ENCODE data around the gene PSMG3.

Gene PSMG3, protein sequence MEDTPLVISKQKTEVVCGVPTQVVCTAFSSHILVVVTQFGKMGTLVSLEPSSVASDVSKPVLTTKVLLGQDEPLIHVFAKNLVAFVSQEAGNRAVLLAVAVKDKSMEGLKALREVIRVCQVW

GRCh38 chr7:1569833-1570632 is at the start of gene PSMG3:
Gene PSMG3 (minus strand): TSS chr7:1570032. CDS start chr7:1569339, 693 bp downstream.
- no peaks in the 10 kb centered on the region for H3K27me3 ChIP-seq (ENCODE audit: insufficient read depth, low read length)

GRCh38 chr7:1618475-1618874 is 48.6 kb upstream of the PSMG3 start:
- Histone ChIP-seq H3K4me3 (ENCODE audit: low read depth, low read length) (no peak overlapping the region), H3K27ac (ENCODE audit: low read depth, low read length) (no peak overlapping the region), H3K27me3 (ENCODE audit: insufficient read depth, low read length) (peaks cover 15% of the 10 kb centered on the region), H2AFZ (ENCODE audit: low read length, unreplicated experiment) (no peak overlapping the region), H3K79me2 (ENCODE audit: control insufficient read depth, insufficient read depth, low read length, unreplicated experiment) (no peaks in the 10 kb centered on the region), H3K4me1 (ENCODE audit: control insufficient read depth, insufficient read depth, low read length, unreplicated experiment) (no peaks in the 10 kb centered on the region), H3K36me3 (ENCODE audit: insufficient read depth, low read length) (no peaks in the 10 kb centered on the region)

More at GRCh38 chr7:1569833-1570632, at the start of gene PSMG3:
- H3K4me3 ChIP-seq (ENCODE audit: low read depth, low read length): peak within 1 kb of the TSS; percentile 96
- H2AFZ ChIP-seq (ENCODE audit: low read length, unreplicated experiment): no peak within 1 kb of the TSS
- peaks cover 11% of the 10 kb centered on the region; the same call in 1 of the 2 replicates for H3K36me3 ChIP-seq (ENCODE audit: insufficient read depth, low read length)
- peaks cover 37% of the 10 kb centered on the region for H3K4me1 ChIP-seq (ENCODE audit: control insufficient read depth, insufficient read depth, low read length, unreplicated experiment)
- peak within 1 kb of the TSS; percentile 97 for H3K27ac ChIP-seq (ENCODE audit: low read depth, low read length)
- H3K79me2 ChIP-seq (ENCODE audit: control insufficient read depth, insufficient read depth, low read length, unreplicated experiment): peaks cover 20% of the 10 kb centered on the region

- H3K27ac ChIP-seq (ENCODE audit: low read depth, low read length): no peak overlapping the region
- H3K36me3 ChIP-seq (ENCODE audit: insufficient read depth, low read length): no peaks in the 10 kb centered on the region
- no peaks in the 10 kb centered on the region for H3K79me2 ChIP-seq (ENCODE audit: control insufficient read depth, insufficient read depth, low read length, unreplicated experiment)
- peaks cover 15% of the 10 kb centered on the region for H3K27me3 ChIP-seq (ENCODE audit: insufficient read depth, low read length)
- H2AFZ ChIP-seq (ENCODE audit: low read length, unreplicated experiment): no peak overlapping the region
- no peaks in the 10 kb centered on the region for H3K4me1 ChIP-seq (ENCODE audit: control insufficient read depth, insufficient read depth, low read length, unreplicated experiment)
- no peak overlapping the region for H3K4me3 ChIP-seq (ENCODE audit: low read depth, low read length)
Measured at GRCh38 chr7:1617957-1618356, 48.1 kb upstream of the PSMG3 start.

GRCh38 chr7:1616741-1617140 is 46.9 kb upstream of the PSMG3 start:
- peaks cover 5% of the 10 kb centered on the region for H3K4me1 ChIP-seq (ENCODE audit: control insufficient read depth, insufficient read depth, low read length, unreplicated experiment)
- no peak overlapping the region for H2AFZ ChIP-seq (ENCODE audit: low read length, unreplicated experiment)
- no peak overlapping the region for H3K4me3 ChIP-seq (ENCODE audit: low read depth, low read length)
- H3K79me2 ChIP-seq (ENCODE audit: control insufficient read depth, insufficient read depth, low read length, unreplicated experiment): no peaks in the 10 kb centered on the region
- peaks cover 15% of the 10 kb centered on the region for H3K27me3 ChIP-seq (ENCODE audit: insufficient read depth, low read length)
- H3K27ac ChIP-seq (ENCODE audit: low read depth, low read length): no peak overlapping the region
- no peaks in the 10 kb centered on the region for H3K36me3 ChIP-seq (ENCODE audit: insufficient read depth, low read length)

- Histone ChIP-seq H3K27ac (ENCODE audit: low read depth, low read length) (peak overlapping the region; percentile 55; the same call in 1 of the 2 replicates), H2AFZ (ENCODE audit: low read length, unreplicated experiment) (no peak overlapping the region), H3K79me2 (ENCODE audit: control insufficient read depth, insufficient read depth, low read length, unreplicated experiment) (no peaks in the 10 kb centered on the region), H3K4me1 (ENCODE audit: control insufficient read depth, insufficient read depth, low read length, unreplicated experiment) (peaks cover 13% of the 10 kb centered on the region), H3K27me3 (ENCODE audit: insufficient read depth, low read length) (peaks cover 21% of the 10 kb centered on the region), H3K4me3 (ENCODE audit: low read depth, low read length) (no peak overlapping the region), H3K36me3 (ENCODE audit: insufficient read depth, low read length) (no peaks in the 10 kb centered on the region)
Measured at GRCh38 chr7:1611708-1612241, 41.9 kb upstream of the PSMG3 start.

DNA sequence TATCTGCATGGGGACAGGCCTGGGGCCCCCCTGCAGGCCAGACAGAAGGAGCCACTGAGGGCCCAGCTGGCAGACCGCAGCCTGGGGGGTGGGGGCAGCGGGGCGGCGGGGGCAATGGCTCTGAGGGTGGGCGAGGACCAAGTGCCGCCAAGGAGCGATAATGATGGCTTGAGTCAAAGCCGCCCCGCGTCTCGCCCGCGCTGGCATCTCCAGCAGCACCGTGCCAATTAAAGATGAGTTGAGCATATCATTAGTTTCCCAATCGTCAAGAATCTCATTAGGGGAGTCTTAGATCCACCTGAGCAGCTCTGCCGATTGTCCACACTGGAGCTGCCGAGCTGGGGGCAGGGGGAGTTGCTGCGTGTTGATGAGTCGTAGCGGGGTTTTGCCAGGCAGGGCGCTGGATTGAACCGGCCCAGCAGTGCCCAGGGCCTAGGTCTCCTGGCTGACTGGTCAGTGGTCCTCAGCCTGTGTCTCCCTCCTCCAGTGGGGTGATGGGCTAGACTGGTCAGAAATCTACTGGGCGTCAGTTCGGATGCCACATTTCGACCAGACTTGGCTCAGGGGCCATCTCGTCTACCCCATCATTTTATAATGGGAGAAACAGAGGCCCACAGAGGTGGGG is 41.0 kb upstream of the PSMG3 start:
- H3K4me1 ChIP-seq (ENCODE audit: control insufficient read depth, insufficient read depth, low read length, unreplicated experiment): peaks cover 13% of the 10 kb centered on the region
- 0 out of 2 replicates have a peak overlapping the region, but pooled peaks have one; percentile 34 for H3K27ac ChIP-seq (ENCODE audit: low read depth, low read length)
- H2AFZ ChIP-seq (ENCODE audit: low read length, unreplicated experiment): no peak overlapping the region
- no peaks in the 10 kb centered on the region for H3K36me3 ChIP-seq (ENCODE audit: insufficient read depth, low read length)
- peaks cover 26% of the 10 kb centered on the region for H3K27me3 ChIP-seq (ENCODE audit: insufficient read depth, low read length)
- no peaks in the 10 kb centered on the region for H3K79me2 ChIP-seq (ENCODE audit: control insufficient read depth, insufficient read depth, low read length, unreplicated experiment)
- no peak overlapping the region for H3K4me3 ChIP-seq (ENCODE audit: low read depth, low read length)

- peaks cover 13% of the 10 kb centered on the region for H3K4me1 ChIP-seq (ENCODE audit: control insufficient read depth, insufficient read depth, low read length, unreplicated experiment)
- H2AFZ ChIP-seq (ENCODE audit: low read length, unreplicated experiment): no peak overlapping the region
- no peak overlapping the region for H3K4me3 ChIP-seq (ENCODE audit: low read depth, low read length)
- H3K79me2 ChIP-seq (ENCODE audit: control insufficient read depth, insufficient read depth, low read length, unreplicated experiment): no peaks in the 10 kb centered on the region
- no peaks in the 10 kb centered on the region for H3K36me3 ChIP-seq (ENCODE audit: insufficient read depth, low read length)
- H3K27ac ChIP-seq (ENCODE audit: low read depth, low read length): no peak overlapping the region
- H3K27me3 ChIP-seq (ENCODE audit: insufficient read depth, low read length): peaks cover 25% of the 10 kb centered on the region
Measured at GRCh38 chr7:1610013-1610677, 40.3 kb upstream of the PSMG3 start.

DNA sequence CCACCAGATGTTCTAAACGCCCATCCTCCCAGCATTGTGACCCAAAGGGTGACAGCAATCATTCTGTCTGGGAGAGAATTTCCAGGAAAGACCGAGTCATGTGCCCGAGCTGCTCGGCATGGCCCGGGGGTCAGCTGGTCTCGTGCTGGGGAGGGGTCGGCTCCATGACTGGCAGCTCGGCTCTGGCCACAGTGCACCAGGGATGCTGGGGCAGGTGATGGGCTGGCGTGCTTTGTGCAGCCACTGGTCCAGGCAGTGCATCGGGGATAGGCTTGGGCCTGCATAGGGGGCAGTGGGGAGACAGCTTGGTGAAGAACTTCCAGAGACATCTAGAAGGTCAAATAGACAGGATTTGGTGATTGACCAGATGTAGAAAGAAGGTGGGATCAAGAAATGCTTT is 39.2 kb upstream of the PSMG3 start:
- H3K79me2 ChIP-seq (ENCODE audit: control insufficient read depth, insufficient read depth, low read length, unreplicated experiment): no peaks in the 10 kb centered on the region
- H2AFZ ChIP-seq (ENCODE audit: low read length, unreplicated experiment): no peak overlapping the region
- H3K36me3 ChIP-seq (ENCODE audit: insufficient read depth, low read length): no peaks in the 10 kb centered on the region
- H3K4me1 ChIP-seq (ENCODE audit: control insufficient read depth, insufficient read depth, low read length, unreplicated experiment): peaks cover 13% of the 10 kb centered on the region
- H3K27ac ChIP-seq (ENCODE audit: low read depth, low read length): no peak overlapping the region
- H3K4me3 ChIP-seq (ENCODE audit: low read depth, low read length): no peak overlapping the region
- H3K27me3 ChIP-seq (ENCODE audit: insufficient read depth, low read length): peaks cover 25% of the 10 kb centered on the region

- Histone ChIP-seq H3K27me3 (ENCODE audit: insufficient read depth, low read length) (peaks cover 32% of the 10 kb centered on the region), H3K36me3 (ENCODE audit: insufficient read depth, low read length) (no peaks in the 10 kb centered on the region), H3K4me1 (ENCODE audit: control insufficient read depth, insufficient read depth, low read length, unreplicated experiment) (peaks cover 13% of the 10 kb centered on the region)
Measured at GRCh38 chr7:1608318-1608717, 38.5 kb upstream of the PSMG3 start.

DNA sequence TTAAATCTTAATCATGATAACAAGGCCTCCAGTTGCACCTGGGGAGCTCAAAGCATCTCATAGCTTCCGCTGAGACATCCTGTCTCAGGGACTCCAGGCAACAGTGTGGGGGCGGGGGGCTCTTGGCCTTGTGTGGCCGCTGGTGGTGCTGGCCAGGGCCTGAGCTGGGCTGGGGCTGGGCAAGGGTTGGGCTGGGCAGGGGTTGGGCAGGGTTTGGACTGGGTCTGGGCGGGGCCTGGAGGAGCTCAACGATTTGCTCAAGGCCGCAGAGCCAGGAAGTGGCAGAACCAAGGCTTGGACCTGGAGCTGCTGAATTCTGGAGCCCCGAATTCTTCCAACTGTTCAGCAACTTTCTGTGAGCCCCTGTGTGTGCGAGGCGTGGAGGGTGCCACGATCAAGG is 37.9 kb upstream of the PSMG3 start:
- no peak overlapping the region for H2AFZ ChIP-seq (ENCODE audit: low read length, unreplicated experiment)

More at GRCh38 chr7:1608318-1608717, 38.5 kb upstream of the PSMG3 start:
- Histone ChIP-seq H3K27ac (ENCODE audit: low read depth, low read length) (no peak overlapping the region), H3K79me2 (ENCODE audit: control insufficient read depth, insufficient read depth, low read length, unreplicated experiment) (no peaks in the 10 kb centered on the region), H3K4me3 (ENCODE audit: low read depth, low read length) (no peak overlapping the region), H2AFZ (ENCODE audit: low read length, unreplicated experiment) (no peak overlapping the region)

More for the DNA sequence above, 37.9 kb upstream of the PSMG3 start:
- H3K79me2 ChIP-seq (ENCODE audit: control insufficient read depth, insufficient read depth, low read length, unreplicated experiment): no peaks in the 10 kb centered on the region
- H3K36me3 ChIP-seq (ENCODE audit: insufficient read depth, low read length): no peaks in the 10 kb centered on the region
- H3K27me3 ChIP-seq (ENCODE audit: insufficient read depth, low read length): peaks cover 36% of the 10 kb centered on the region
- H3K27ac ChIP-seq (ENCODE audit: low read depth, low read length): no peak overlapping the region
- H3K4me1 ChIP-seq (ENCODE audit: control insufficient read depth, insufficient read depth, low read length, unreplicated experiment): peaks cover 13% of the 10 kb centered on the region
- no peak overlapping the region for H3K4me3 ChIP-seq (ENCODE audit: low read depth, low read length)
